Stimulated activated naive CD8-positive, alpha-beta T cell treated with anti-CD3 and anti-CD28 coated beads, Interleukin-15, Interleukin-2, amounts not matched to agents 100 U/mL and 50 U/mL, for 24 hours (primary cell): ENCODE data around the gene SPRY4.
"Not testable (repeated sequence)": the region's sequence is repeated elsewhere in the genome, so short reads cannot be mapped to it uniquely, and the experiment has no call there.

Experiments
- ATAC-seq: fragments of 150-1000 bp; cut with Tn5 transposase; one replicate; pipeline ENCODE4 v1.10.0; 2021
- DNase-seq: peaks from one replicate; pipeline ENCODE4 v3.0.0; 2021

Gene SPRY4

GRCh38 chr5:142292808-142293207 is 32.0 kb downstream of the SPRY4 start:
- no peak for DNase-seq
- ATAC-seq: no peak

GRCh38 chr5:142292249-142292648 is 32.6 kb downstream of the SPRY4 start:
- no peak for ATAC-seq
- no peak for DNase-seq

GRCh38 chr5:142290577-142291299 is 34.1 kb downstream of the SPRY4 start:
- DNase-seq: no peak
- ATAC-seq: no peak

DNA sequence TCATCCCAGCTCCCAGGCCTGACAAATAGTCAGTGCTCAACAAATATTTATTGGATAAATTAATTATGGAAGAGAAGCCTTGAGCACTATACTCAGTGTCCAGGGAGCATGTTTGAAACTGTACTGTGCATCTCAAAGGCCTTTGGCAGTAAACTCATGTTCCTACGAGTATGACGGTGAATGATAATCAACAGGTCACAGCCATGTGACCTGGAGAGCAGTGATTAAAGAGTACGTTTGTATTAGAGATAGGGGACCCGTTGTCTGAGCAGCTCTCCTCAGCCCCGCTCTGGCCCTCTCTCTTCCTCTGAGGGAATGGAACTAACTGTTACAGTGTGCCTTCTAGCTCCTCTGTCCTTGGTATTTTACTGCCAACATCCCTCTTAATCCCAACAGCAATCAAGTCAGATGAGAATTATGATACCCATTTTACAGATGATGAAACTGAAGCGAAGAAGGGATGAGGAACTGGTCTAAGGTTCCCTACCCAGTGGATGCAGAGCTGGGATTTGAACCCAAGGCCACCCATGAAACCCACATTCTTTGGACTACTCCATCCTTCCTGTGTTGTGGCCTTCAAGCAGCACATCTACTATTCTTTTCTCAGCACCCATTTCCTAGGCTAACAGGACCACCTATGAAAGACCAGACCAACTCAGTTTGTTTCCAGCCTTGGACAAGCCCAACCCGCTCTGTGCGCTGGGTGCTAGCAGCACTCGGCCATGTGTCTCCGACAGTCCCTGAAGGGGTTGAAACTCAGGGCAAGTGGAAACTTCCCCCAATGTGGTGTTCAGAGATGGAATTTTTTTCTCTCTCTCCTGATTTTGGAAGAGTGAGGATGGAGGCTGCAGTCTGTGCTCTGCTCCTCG is 34.9 kb downstream of the SPRY4 start:
- DNase-seq: no peak
- ATAC-seq: no peak

DNA sequence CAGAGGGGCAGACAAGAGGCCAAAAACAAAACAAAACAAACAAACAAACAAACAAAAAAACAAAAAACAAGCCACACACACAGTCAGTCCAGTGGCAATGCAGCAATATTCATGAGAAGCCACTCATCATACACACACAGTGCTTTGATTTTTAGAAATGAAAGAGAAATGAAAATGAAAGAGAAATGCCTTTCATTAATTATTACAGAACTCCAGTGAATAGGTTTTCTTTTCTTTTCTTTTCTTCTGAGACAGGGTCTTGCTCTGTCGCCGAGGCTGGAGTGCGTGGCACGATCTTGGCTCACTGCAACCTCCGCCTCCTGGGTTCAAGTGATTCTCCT is 36.9 kb downstream of the SPRY4 start:
- ATAC-seq (no peak), DNase-seq (no peak)

GRCh38 chr5:142287096-142287972 is 37.5 kb downstream of the SPRY4 start:
- no peak for ATAC-seq
- DNase-seq: no peak

GRCh38 chr5:142286111-142286510 is 38.7 kb downstream of the SPRY4 start:
- DNase-seq (no peak), ATAC-seq (no peak)

GRCh38 chr5:142283304-142283703 is 41.5 kb downstream of the SPRY4 start:
- no peak for DNase-seq

DNA sequence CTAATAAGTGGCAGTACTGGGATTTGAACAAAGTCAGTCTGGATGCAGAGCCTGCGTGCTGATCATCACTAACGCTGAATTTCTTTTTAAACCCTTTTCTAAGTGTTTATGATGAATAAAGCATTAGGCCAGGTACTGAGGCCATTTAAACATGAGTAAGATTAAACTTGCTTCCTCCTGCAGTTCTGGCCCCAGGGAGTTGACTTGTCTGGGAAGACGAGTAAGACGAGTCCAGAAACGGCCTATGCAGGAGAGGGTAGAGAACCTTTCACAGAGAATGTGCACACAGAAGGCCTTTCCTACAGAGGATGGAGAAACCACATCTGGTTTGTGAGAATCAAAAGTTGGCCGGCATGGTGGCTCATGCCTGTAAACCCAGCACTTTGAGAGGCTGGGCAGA is 42.9 kb downstream of the SPRY4 start:
- DNase-seq: no peak
- no peak for ATAC-seq

More at GRCh38 chr5:142283304-142283703, 41.5 kb downstream of the SPRY4 start:
- no peak for ATAC-seq

DNA sequence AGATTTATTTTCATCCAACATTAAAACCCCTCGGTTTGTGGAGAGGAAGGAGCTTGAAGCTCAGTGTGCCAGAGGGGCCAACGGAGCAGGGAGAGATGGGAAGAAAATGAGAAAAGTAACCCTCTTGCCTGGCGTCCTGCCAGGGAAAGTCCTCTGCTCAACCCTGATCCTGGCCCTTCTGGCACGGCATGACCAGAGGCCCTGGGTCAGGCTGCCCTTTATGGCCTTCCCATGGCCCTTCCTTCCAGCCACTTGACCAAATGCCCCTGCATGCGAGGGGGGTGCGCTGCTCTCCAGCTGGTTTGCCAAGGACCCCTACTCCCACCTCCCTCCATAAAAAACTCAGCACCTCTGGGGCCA is 43.8 kb downstream of the SPRY4 start:
- ATAC-seq (no peak), DNase-seq (no peak)

- DNase-seq (no peak), ATAC-seq (no peak)
Measured at GRCh38 chr5:142280066-142281007, 44.5 kb downstream of the SPRY4 start.

- no peak for ATAC-seq
- DNase-seq: no peak
Measured at GRCh38 chr5:142278627-142279026, 46.2 kb downstream of the SPRY4 start.

DNA sequence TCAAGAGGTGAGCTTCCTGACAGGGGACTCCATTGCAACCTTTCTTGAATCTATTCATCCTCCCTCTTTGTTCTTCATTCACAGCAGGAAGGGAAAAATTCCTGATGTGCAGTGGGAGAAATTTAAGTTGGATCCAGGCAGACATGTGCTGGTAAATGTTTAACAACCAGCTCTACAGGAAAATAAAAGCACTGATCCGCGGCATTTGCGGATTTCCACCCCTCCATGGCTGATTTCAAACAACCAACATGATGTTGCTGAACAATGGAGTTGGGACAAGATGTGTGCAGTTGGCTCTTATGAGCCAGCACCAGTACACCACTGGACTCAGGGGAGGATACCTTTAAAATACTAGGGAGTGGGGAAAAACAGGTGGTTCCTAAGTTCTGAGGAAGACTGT is 47.0 kb downstream of the SPRY4 start:
- DNase-seq (no peak), ATAC-seq (no peak)

DNA sequence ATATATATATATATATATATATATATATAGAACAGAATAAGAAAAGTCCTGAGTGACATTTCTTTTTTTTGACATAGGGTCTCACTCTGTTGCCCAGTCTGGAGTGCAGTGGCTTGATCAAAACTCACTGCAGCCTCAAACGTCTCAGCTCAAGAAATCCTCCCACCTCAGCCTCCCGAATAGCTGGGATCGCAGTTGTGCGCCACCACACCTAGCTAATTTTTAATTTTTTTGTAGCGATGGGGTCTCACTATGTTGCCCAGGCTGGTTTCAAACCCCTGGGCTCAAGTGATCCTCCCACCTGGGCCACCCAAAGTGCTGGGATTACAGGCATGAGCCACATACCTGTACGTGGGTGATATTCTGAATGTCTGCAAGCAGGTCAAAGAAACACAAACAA is 48.3 kb downstream of the SPRY4 start:
- no peak for DNase-seq
- ATAC-seq: no peak

DNA sequence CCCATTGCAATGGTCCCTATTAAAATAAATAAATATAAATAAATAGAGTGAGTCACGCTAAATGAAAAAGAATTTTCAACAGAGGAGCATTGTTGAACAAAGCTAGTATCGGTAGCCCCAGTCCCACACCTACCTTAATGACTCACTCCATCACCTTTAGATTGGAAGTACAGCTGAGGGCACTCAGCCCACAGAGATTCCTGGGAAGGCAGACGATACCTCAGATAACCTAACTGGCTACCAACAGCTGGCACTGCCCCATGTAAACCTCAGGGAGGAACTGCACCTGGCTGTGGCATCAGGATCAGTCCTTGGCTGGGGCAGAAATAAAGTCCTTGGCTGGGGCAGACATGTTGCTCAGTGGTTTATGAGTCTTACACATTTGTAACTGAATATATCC is 49.3 kb downstream of the SPRY4 start:
- no peak for DNase-seq
- no peak for ATAC-seq

DNA sequence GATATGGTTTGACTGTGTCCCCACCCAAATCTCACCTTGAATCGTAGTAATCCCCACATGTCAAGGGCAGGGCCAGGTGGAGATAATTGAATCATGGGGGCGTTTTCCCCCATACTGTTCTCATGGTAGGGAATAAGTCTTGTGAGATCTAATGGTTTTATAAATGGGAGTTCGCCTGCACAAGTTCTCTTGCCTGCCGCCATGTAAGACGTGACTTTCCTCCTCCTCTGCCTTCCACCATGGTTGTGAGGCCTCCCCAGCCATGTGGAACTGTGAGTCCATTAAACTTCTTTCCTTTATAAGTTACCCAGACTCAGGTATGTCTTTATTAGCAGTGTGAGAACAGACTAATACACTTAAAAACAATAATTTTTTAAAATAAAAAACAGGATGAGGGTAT is 52.2 kb downstream of the SPRY4 start:
- not testable (repeated sequence) for ATAC-seq, DNase-seq

DNA sequence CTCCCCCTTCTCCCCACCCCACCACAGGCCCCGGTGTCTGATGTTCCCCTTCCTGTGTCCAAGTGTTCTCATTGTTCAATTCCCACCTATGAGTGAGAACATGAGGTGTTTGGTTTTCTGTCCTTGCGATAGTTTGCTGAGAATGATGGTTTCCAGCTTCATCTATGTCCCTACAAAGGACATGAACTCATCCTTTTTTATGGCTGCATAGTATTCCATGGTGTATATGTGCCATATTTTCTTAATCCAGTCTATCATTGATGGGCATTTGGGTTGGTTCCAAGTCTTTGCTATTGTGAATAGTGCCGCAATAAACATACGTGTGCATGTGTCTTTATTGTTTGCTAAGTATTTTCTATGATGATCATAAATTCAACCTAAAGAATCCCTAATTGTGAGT is 60.7 kb downstream of the SPRY4 start:
- DNase-seq, ATAC-seq: not testable (repeated sequence)

DNA sequence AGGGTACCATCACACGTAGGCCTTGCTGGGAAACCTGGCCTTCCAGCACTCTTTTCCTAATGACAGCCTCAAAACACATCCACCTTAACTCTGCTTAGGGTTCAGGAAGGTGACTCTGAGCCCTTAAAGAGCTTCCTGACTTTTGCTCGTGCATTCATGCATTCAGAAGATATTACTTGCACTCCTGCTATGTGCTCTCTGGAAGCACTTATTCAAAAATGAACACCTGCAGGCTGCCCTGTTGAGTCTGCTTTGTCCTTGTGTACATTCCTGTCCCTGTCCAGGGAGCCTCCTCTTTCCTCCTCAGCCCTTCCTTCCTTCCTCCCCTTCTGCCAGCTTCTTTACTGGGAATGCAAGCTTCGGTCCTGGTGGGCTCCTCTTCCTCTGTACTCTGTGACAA is 61.5 kb downstream of the SPRY4 start:
- DNase-seq (no peak), ATAC-seq (no peak)

GRCh38 chr5:142262683-142263082 is 62.1 kb downstream of the SPRY4 start:
- ATAC-seq (no peak), DNase-seq (no peak)
